Spinal cord (tissue), 10 donors: ENCODE results near the gene RPN2. TPM values are rescaled to one million over a fixed set of nuclear protein-coding genes. Genes with fewer than 3 reads are reported as not detected.

Experiments used
- DNase-seq, 6 donors: peaks; one replicate each; pipeline versions ENCODE4 v3.0.0 to v3.0.0-alpha.2; 2013 to 2015; ENCODE audit warnings: low spot score in 6 of 6, low read depth in 4 of 6
- H3K27ac ChIP-seq: one replicate; pipeline ENCODE4 v1.5.1; 2013; ENCODE audit warnings: low read depth, low read length, control low read depth
- H3K27me3 ChIP-seq: one replicate; pipeline ENCODE4 v1.6.1; 2013; ENCODE audit warnings: low read length; ENCODE audit not compliant: control insufficient read depth, insufficient read depth
- H3K36me3 ChIP-seq: one replicate; pipeline ENCODE4 v1.6.1; 2013; ENCODE audit warnings: low read length; ENCODE audit not compliant: control insufficient read depth, insufficient read depth
- H3K4me1 ChIP-seq: one replicate; pipeline ENCODE4 v1.6.1; 2013; ENCODE audit warnings: low read length; ENCODE audit not compliant: control insufficient read depth, insufficient read depth
- H3K4me3 ChIP-seq: one replicate; pipeline ENCODE4 v1.5.1; 2013; ENCODE audit warnings: low read depth, low read length, control low read depth
- H3K9me3 ChIP-seq: one replicate; pipeline ENCODE4 v1.6.1; 2013; ENCODE audit warnings: low read length; ENCODE audit not compliant: control insufficient read depth, insufficient read depth
- WGBS: methylation state at CpG from one replicate; pipeline ENCODE4 v1.1.5; 2013; ENCODE audit warnings: missing lambda C conversion rate; ENCODE audit not compliant: insufficient coverage; 5-methylcytosine and 5-hydroxymethylcytosine counted together
- polyA plus RNA-seq, 2 donors: library from polyadenylated mRNA; unstranded; fragments of 120-200 nt; gene quantifications; one replicate each; pipeline ENCODE4 v1.2.1, GENCODE V29; 2013; ENCODE audit not compliant: insufficient read length in 2 of 2
- total RNA-seq, 2 donors: library from RNA; depleted of rRNA in 1 of 2; stranded (reverse); fragments of 120-200 nt in 1 of 2; fragments of >200 nt in 1 of 2; gene quantifications; one replicate each; pipeline versions ENCODE4 v1.2.3 to v1.2.4, GENCODE V29; 2013 to 2014
- donor health status: healthy.

RPN2 gene
- total and polyA plus RNA-seq, 4 donors = 135 to 233 (median 174) TPM

GRCh38 chr20:37235065-37235464 lies 55.9 kb downstream of the RPN2 start:
- WGBS = 84% methylated on average over 6 of the region's 6 CpGs
- H3K4me1 ChIP-seq = peaks cover 21% of the 10 kb centered on the region
- no peaks in the 10 kb centered on the region for H3K27me3 ChIP-seq
- H3K9me3 ChIP-seq = no peaks in the 10 kb centered on the region
- no peak overlapping the region for H3K4me3 ChIP-seq
- DNase-seq = peak in 1 of 6 donors; percentile 35
- no peak overlapping the region for H3K27ac ChIP-seq
- H3K36me3 ChIP-seq = peaks cover 60% of the 10 kb centered on the region

GRCh38 chr20:37236462-37236861 lies 57.3 kb downstream of the RPN2 start:
- H3K4me1 ChIP-seq = peaks cover 15% of the 10 kb centered on the region
- H3K36me3 ChIP-seq = peaks cover 50% of the 10 kb centered on the region
- no peak overlapping the region for H3K4me3 ChIP-seq
- 94% methylated on average over 3 of the region's 4 CpGs for WGBS
- H3K9me3 ChIP-seq = no peaks in the 10 kb centered on the region
- no peak for DNase-seq
- H3K27ac ChIP-seq = no peak overlapping the region
- no peaks in the 10 kb centered on the region for H3K27me3 ChIP-seq

- H3K36me3 ChIP-seq = peaks cover 50% of the 10 kb centered on the region
- H3K27me3 ChIP-seq = no peaks in the 10 kb centered on the region
- H3K9me3 ChIP-seq = no peaks in the 10 kb centered on the region
- no peak overlapping the region for H3K4me3 ChIP-seq
- peaks cover 10% of the 10 kb centered on the region for H3K4me1 ChIP-seq
- H3K27ac ChIP-seq = no peak overlapping the region
- no peak for DNase-seq
- WGBS = 100% methylated on average over 2 of the region's 5 CpGs
These were observed 58.5 kb downstream of the RPN2 start for GRCh38 chr20:37237656-37238055.

GRCh38 chr20:37238426-37238825 lies 59.3 kb downstream of the RPN2 start:
- Histone ChIP-seq H3K27ac (no peak overlapping the region), H3K36me3 (peaks cover 55% of the 10 kb centered on the region)
- 87% methylated on average over 4 of the region's 6 CpGs for whole genome bisulfite sequencing

GRCh38 chr20:37238935-37239451 lies 59.9 kb downstream of the RPN2 start:
- 13% methylated on average over 1 of the region's 1 CpG for WGBS
- Histone ChIP-seq H3K4me3 (no peak overlapping the region), H3K4me1 (peaks cover 20% of the 10 kb centered on the region), H3K9me3 (no peaks in the 10 kb centered on the region), H3K27me3 (no peaks in the 10 kb centered on the region), H3K27ac (no peak overlapping the region), H3K36me3 (peaks cover 55% of the 10 kb centered on the region)
- peak in 5 of 6 donors; percentile 55 to 95 (median 62) for DNase-seq

More at GRCh38 chr20:37238426-37238825, 59.3 kb downstream of the RPN2 start:
- DNase-seq = no peak
- Histone ChIP-seq H3K27me3 (no peaks in the 10 kb centered on the region), H3K4me1 (peaks cover 15% of the 10 kb centered on the region), H3K9me3 (no peaks in the 10 kb centered on the region), H3K4me3 (no peak overlapping the region)

- Histone ChIP-seq H3K4me1 (peaks cover 35% of the 10 kb centered on the region), H3K27ac (no peak overlapping the region), H3K9me3 (no peaks in the 10 kb centered on the region), H3K4me3 (no peak overlapping the region), H3K27me3 (no peaks in the 10 kb centered on the region), H3K36me3 (peaks cover 44% of the 10 kb centered on the region)
- 63% methylated on average over 2 of the region's 3 CpGs for WGBS
- DNase-seq = peak in 2 of 6 donors; percentile 51 to 72
These were observed 61.4 kb downstream of the RPN2 start for GRCh38 chr20:37240337-37241067.

GRCh38 chr20:37242503-37242902 lies 63.4 kb downstream of the RPN2 start:
- DNase-seq = no peak
- H3K9me3 ChIP-seq = no peaks in the 10 kb centered on the region
- no peak overlapping the region for H3K27ac ChIP-seq
- no peaks in the 10 kb centered on the region for H3K27me3 ChIP-seq
- peaks cover 25% of the 10 kb centered on the region for H3K36me3 ChIP-seq
- no peak overlapping the region for H3K4me3 ChIP-seq
- WGBS = 100% methylated on average over 1 of the region's 4 CpGs
- H3K4me1 ChIP-seq = peaks cover 42% of the 10 kb centered on the region

GRCh38 chr20:37243076-37243936 lies 64.2 kb downstream of the RPN2 start:
- DNase-seq = no peak
- Histone ChIP-seq H3K9me3 (no peaks in the 10 kb centered on the region), H3K36me3 (peaks cover 19% of the 10 kb centered on the region), H3K27ac (peak overlapping the region; percentile 33), H3K27me3 (no peaks in the 10 kb centered on the region), H3K4me1 (peaks cover 42% of the 10 kb centered on the region), H3K4me3 (no peak overlapping the region)
- 87% methylated on average over 13 of the region's 16 CpGs for WGBS

GRCh38 chr20:37243937-37244571 lies 64.9 kb downstream of the RPN2 start:
- Histone ChIP-seq H3K4me3 (no peak overlapping the region), H3K27me3 (no peaks in the 10 kb centered on the region), H3K9me3 (no peaks in the 10 kb centered on the region), H3K27ac (peak overlapping the region; percentile 33), H3K4me1 (peaks cover 42% of the 10 kb centered on the region), H3K36me3 (peaks cover 17% of the 10 kb centered on the region)
- DNase-seq = peak in 2 of 6 donors; percentile 84
- 45% methylated on average over 5 of the region's 8 CpGs for WGBS
